C4-2B (cell line): Measurements from ENCODE around the gene ANAPC5.

Source experiments
- ZFX ChIP-seq: fragments of 450-650 bp; IDR thresholded peaks from 2 replicates; pipeline ENCODE4 v1.6.1; 2017
- TF ChIP-seq, protein P1 (sequence below): fragments of 450-650 bp; conservative IDR thresholded peaks from 2 replicates; pipeline ENCODE4 v1.5.1; 2017; ENCODE audit warnings: mild to moderate bottlenecking

DNA sequence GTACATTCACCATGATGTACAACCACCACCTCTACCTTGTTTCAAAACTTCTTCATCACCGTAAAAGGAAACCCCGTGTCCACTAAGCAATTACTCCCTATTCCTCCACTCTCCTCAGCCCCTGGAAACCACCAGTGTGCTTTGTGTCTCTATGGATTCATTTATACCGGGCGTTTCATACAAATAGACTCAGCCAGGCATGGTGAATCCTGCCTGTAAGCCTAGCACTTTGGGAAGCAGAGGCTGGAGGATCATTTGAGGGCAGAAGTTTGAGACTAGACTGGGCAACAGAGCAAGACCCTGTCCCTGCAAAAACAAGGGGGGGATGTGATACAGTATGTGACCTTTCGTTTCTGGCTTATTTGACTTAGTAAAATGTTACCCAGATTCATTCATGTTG is 26.5 kb upstream of the ANAPC5 start:
- TF ChIP-seq, protein P1, sequence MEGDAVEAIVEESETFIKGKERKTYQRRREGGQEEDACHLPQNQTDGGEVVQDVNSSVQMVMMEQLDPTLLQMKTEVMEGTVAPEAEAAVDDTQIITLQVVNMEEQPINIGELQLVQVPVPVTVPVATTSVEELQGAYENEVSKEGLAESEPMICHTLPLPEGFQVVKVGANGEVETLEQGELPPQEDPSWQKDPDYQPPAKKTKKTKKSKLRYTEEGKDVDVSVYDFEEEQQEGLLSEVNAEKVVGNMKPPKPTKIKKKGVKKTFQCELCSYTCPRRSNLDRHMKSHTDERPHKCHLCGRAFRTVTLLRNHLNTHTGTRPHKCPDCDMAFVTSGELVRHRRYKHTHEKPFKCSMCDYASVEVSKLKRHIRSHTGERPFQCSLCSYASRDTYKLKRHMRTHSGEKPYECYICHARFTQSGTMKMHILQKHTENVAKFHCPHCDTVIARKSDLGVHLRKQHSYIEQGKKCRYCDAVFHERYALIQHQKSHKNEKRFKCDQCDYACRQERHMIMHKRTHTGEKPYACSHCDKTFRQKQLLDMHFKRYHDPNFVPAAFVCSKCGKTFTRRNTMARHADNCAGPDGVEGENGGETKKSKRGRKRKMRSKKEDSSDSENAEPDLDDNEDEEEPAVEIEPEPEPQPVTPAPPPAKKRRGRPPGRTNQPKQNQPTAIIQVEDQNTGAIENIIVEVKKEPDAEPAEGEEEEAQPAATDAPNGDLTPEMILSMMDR, result no peak
- TF ChIP-seq ZFX, result no peak
